Neural cell (in vitro differentiated cells): ENCODE measurements around the gene TECPR1.

Experiments
- EZH2 ChIP-seq: fragments of 200-600, 300-800 bp; shearing (Covaris generic), sonication (generic); IDR thresholded peaks from 2 replicates; pipeline ENCODE4 v1.6.1; 2014; ENCODE audit warnings: antibody characterized with exemption, low read length, borderline replicate concordance, mild to moderate bottlenecking; ENCODE audit not compliant: insufficient read depth, poor library complexity, severe bottlenecking
- MXI1 ChIP-seq: fragments of 450-650 bp; conservative IDR thresholded peaks from 2 replicates; pipeline ENCODE4 v1.6.1; 2014; ENCODE audit warnings: antibody characterized with exemption, mild to moderate bottlenecking; ENCODE audit not compliant: poor library complexity, severe bottlenecking
- POLR2AphosphoS5 ChIP-seq: IDR thresholded peaks from 2 replicates; pipeline ENCODE4 v1.6.1; 2012
- TF ChIP-seq, protein P1 (sequence below): fragments of 450-650 bp; IDR thresholded peaks from 2 replicates; pipeline ENCODE4 v1.5.1; 2014; ENCODE audit warnings: antibody characterized with exemption, mild to moderate bottlenecking, moderate library complexity; ENCODE audit not compliant: poor library complexity, severe bottlenecking
- TF ChIP-seq, protein P2 (sequence below): IDR thresholded peaks from 2 replicates; pipeline ENCODE4 v1.6.1; 2012; ENCODE audit warnings: borderline replicate concordance

DNA sequence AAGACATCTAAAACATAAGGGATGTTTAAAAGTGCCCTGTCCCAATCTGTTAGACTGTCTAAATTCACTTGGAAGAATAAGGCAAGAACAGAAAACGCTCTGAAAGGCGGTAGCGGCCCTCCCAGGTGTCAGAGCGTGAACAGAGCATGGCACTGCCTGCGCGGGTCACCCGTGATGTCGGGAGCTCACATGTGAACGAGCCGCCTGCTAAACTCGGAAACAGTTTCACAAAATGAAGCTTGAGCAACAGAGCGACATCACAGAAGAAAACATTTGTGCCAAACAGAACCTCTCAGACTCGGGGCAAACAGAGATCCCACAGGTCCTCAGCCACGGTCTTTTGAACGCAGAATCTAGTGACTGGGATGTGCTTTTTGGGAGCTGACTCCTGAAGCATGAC is 42.3 kb upstream of the TECPR1 start:
- TF ChIP-seq, protein P1, sequence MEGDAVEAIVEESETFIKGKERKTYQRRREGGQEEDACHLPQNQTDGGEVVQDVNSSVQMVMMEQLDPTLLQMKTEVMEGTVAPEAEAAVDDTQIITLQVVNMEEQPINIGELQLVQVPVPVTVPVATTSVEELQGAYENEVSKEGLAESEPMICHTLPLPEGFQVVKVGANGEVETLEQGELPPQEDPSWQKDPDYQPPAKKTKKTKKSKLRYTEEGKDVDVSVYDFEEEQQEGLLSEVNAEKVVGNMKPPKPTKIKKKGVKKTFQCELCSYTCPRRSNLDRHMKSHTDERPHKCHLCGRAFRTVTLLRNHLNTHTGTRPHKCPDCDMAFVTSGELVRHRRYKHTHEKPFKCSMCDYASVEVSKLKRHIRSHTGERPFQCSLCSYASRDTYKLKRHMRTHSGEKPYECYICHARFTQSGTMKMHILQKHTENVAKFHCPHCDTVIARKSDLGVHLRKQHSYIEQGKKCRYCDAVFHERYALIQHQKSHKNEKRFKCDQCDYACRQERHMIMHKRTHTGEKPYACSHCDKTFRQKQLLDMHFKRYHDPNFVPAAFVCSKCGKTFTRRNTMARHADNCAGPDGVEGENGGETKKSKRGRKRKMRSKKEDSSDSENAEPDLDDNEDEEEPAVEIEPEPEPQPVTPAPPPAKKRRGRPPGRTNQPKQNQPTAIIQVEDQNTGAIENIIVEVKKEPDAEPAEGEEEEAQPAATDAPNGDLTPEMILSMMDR: no peak
- TF ChIP-seq, protein P2, sequence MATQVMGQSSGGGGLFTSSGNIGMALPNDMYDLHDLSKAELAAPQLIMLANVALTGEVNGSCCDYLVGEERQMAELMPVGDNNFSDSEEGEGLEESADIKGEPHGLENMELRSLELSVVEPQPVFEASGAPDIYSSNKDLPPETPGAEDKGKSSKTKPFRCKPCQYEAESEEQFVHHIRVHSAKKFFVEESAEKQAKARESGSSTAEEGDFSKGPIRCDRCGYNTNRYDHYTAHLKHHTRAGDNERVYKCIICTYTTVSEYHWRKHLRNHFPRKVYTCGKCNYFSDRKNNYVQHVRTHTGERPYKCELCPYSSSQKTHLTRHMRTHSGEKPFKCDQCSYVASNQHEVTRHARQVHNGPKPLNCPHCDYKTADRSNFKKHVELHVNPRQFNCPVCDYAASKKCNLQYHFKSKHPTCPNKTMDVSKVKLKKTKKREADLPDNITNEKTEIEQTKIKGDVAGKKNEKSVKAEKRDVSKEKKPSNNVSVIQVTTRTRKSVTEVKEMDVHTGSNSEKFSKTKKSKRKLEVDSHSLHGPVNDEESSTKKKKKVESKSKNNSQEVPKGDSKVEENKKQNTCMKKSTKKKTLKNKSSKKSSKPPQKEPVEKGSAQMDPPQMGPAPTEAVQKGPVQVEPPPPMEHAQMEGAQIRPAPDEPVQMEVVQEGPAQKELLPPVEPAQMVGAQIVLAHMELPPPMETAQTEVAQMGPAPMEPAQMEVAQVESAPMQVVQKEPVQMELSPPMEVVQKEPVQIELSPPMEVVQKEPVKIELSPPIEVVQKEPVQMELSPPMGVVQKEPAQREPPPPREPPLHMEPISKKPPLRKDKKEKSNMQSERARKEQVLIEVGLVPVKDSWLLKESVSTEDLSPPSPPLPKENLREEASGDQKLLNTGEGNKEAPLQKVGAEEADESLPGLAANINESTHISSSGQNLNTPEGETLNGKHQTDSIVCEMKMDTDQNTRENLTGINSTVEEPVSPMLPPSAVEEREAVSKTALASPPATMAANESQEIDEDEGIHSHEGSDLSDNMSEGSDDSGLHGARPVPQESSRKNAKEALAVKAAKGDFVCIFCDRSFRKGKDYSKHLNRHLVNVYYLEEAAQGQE: no peak
- TF ChIP-seq MXI1 (no peak), EZH2 (no peak), POLR2AphosphoS5 (no peak)
